ENCODE results near the gene LTK.

LTK gene

DNA sequence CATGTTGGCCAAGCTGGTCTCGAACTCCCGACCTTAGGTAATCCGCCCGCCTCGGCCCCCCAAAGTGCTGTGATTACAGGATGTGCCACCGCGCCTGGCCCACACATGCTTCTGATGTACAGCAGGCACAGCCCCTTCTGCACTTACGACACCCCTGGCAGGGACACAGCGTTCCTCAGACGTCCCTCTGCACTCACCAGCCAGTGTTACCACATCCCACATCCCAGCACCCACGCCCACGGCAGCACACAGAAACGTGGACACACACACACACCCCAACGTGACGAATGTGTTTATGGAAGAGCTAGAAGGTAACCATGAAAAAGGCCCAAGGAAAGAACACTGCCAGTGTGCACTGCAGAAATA is 31.0 kb upstream of the LTK start:
- H3K4me3 ChIP-seq (ENCODE audit: low read depth, low read length): no peak overlapping the region
- no peak for DNase-seq (ENCODE audit: low read depth, low spot score)
- POLR2A ChIA-PET: interaction anchor here (0.7 to 1.2 kb wide), 7 partner anchors 9 to 252 kb away, joined by 3 to 4 read pairs (median 3); partner anchors contain the start of gene MAPKBP1
- TF ChIP-seq, protein P1, sequence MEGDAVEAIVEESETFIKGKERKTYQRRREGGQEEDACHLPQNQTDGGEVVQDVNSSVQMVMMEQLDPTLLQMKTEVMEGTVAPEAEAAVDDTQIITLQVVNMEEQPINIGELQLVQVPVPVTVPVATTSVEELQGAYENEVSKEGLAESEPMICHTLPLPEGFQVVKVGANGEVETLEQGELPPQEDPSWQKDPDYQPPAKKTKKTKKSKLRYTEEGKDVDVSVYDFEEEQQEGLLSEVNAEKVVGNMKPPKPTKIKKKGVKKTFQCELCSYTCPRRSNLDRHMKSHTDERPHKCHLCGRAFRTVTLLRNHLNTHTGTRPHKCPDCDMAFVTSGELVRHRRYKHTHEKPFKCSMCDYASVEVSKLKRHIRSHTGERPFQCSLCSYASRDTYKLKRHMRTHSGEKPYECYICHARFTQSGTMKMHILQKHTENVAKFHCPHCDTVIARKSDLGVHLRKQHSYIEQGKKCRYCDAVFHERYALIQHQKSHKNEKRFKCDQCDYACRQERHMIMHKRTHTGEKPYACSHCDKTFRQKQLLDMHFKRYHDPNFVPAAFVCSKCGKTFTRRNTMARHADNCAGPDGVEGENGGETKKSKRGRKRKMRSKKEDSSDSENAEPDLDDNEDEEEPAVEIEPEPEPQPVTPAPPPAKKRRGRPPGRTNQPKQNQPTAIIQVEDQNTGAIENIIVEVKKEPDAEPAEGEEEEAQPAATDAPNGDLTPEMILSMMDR (IDR thresholded peaks at IDR 0.05; ENCODE audit: insufficient read depth, low read length, missing control alignments): no peak
- CTCF ChIA-PET: interaction anchor here (0.6 to 2.2 kb wide), 7 partner anchors 11 to 360 kb away, joined by 3 to 9 read pairs (median 3); no protein-coding TSS in a partner anchor

DNA sequence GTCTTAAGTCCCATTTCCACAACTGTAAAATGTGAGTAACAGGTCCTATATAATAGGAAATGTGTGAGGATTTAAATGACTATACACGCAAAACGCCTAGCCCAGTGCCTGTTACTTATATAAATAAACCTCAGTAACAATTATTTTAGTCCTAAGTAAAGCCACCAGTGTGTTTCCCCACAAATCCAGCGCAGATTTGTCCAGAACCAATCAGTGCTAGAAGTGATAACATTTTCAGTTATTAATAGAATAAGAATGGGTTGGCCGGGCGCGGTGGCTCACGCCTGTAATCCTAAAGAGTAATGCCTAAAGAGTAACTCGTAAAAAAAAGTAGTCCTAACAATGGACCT is 29.9 kb upstream of the LTK start:
- DNase-seq (ENCODE audit: low read depth, low spot score): no peak
- TF ChIP-seq, protein P1 (IDR thresholded peaks at IDR 0.05; ENCODE audit: insufficient read depth, low read length, missing control alignments): no peak
- CTCF ChIA-PET: interaction anchor here (1.8 kb wide), 1 partner anchor 12 kb away, joined by 5 read pairs; no protein-coding TSS in a partner anchor
- POLR2A ChIA-PET: interaction anchor here (0.6 to 1.2 kb wide), 4 partner anchors 26 to 231 kb away, joined by 3 to 4 read pairs (median 3); partner anchors contain the start of gene MAPKBP1
- H3K4me3 ChIP-seq (ENCODE audit: low read depth, low read length): peak overlapping the region; percentile 94

DNA sequence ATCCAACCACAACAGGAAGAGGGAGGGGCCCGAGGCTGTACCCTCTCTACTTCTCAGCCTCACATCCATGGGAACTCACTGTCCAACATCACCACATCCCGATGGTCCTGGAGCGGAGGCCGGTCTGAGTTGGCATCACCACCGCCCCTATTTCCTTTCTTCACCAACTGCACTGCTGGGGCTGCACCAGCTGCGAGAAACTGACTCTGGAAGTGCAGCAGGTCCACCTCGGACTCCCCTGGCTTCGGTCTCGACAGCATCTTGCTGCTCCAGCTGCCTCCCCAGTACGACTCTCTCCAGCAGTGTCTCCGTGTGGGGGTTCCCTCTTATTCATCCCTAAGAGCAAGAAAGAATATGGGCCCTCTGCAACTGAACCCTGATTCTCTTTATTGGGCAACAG is 23.2 kb upstream of the LTK start:
- no peak for DNase-seq (ENCODE audit: low read depth, low spot score)
- H3K4me3 ChIP-seq (ENCODE audit: low read depth, low read length): no peak overlapping the region
- POLR2A ChIA-PET: no interaction called here
- CTCF ChIA-PET: no interaction called here
- TF ChIP-seq, protein P1 (IDR thresholded peaks at IDR 0.05; ENCODE audit: insufficient read depth, low read length, missing control alignments): no peak

DNA sequence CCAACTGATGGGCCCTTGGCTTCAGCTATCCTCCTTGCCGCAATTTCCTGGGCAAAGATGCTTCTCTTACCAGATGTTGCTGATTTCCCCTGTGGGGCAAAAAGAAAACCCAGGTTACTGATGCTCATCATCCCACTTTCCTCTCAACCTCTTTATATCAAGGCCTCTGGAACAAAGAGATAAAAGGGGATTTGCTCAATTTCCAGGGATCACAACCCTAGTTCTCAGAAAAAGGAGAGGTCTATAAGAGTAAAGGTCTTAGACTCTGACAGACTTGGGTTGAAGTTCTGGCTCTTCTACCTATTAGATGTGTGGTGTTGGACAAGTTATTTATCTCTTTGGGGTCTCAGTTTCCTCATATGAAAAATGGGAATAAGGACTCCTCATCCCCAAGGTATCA is 21.9 kb upstream of the LTK start:
- DNase-seq (ENCODE audit: low read depth, low spot score): no peak

DNA sequence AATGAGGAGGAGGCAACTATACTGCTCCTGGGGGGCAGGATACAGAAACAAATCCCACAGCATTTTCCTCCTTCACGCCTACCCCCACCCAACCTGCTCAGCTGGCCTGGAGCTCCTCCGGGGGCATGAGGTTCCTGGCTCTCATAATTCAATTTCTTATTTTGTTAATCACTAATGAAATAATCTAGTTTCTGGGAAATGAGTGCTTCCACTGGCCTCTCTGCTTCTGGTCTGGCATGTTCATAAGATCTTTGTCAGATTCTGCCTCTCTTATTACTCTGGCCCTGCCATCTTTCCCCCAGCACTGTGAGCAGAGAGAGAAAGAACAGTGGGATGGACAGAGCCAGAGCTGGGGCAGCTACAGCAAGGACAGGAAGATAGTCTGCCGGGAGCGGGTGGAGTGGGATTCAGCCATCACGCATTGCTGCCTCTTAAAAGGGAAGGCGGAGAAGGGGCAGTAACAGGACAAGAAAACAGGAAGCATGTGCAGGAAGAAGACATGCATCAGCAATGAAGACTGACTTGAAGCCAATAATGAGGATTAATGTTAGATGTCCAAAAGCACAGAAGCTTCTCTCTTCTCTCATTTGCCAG is 16.8 kb upstream of the LTK start:
- CTCF ChIA-PET: interaction anchor here (0.8 kb wide), 1 partner anchor 65 kb away, joined by 3 read pairs; no protein-coding TSS in a partner anchor
- POLR2A ChIA-PET: interaction anchor here (0.6 kb wide), 1 partner anchor 246 kb away, joined by 4 read pairs; no protein-coding TSS in a partner anchor
- no peak for DNase-seq (ENCODE audit: low read depth, low spot score)
- H3K4me3 ChIP-seq (ENCODE audit: low read depth, low read length): no peak overlapping the region
- TF ChIP-seq, protein P1 (IDR thresholded peaks at IDR 0.05; ENCODE audit: insufficient read depth, low read length, missing control alignments): no peak

More for the DNA sequence above, 21.9 kb upstream of the LTK start:
- ChIA-PET POLR2A (interaction anchor here (0.9 kb wide), 1 partner anchor 42 kb away, joined by 3 read pairs; the partner anchor contains the start of gene ITPKA), CTCF (no interaction called here)
- no peak overlapping the region for H3K4me3 ChIP-seq (ENCODE audit: low read depth, low read length)
- TF ChIP-seq, protein P1 (IDR thresholded peaks at IDR 0.05; ENCODE audit: insufficient read depth, low read length, missing control alignments): no peak

DNA sequence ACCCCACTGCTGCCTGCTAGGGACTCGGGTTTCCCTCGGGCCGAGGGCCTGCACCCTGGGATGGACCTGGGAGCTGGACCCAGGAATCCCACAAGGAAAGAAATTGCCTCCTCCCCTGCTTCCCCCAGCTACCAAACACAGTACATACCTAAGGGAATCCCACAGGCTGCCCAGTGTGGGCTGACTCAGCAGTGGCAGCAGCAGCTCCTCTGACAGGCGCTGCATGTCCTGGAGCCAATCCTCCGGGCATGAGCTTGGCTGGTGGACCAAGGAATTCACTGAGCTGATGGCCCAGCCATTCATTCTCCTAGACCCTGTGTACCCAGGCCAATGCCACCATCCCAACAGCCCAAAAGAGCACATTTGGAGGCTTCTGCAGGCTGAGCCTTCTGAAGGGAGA is 9.5 kb upstream of the LTK start:
- POLR2A ChIA-PET: interaction anchor here (0.7 to 1.1 kb wide), 2 partner anchors 28 to 58 kb away, joined by 3 read pairs; no protein-coding TSS in a partner anchor

More for the DNA sequence above, 9.5 kb upstream of the LTK start:
- TF ChIP-seq, protein P1 (IDR thresholded peaks at IDR 0.05; ENCODE audit: insufficient read depth, low read length, missing control alignments): no peak
- no peak for DNase-seq (ENCODE audit: low read depth, low spot score)
- CTCF ChIA-PET: interaction anchor here (1.0 kb wide), 1 partner anchor 57 kb away, joined by 3 read pairs; no protein-coding TSS in a partner anchor
- H3K4me3 ChIP-seq (ENCODE audit: low read depth, low read length): no peak overlapping the region
